Thymus (tissue), 11 donors: ENCODE results near the gene KCNQ1. TPM values are rescaled to one million over a fixed set of nuclear protein-coding genes. Genes with fewer than 3 reads are reported as not detected.

ENCODE experiments used
- DNase-seq, 9 donors: peaks; one replicate each; pipeline ENCODE4 v3.0.0-alpha.2; 2013; ENCODE audit warnings: low spot score in 9 of 9, low read depth in 6 of 9, missing footprints in 1 of 9
- H3K27ac ChIP-seq, 2 donors: one replicate each; pipeline ENCODE4 v1.5.1; 2013; ENCODE audit warnings: control low read depth in 1 of 2, low read depth in 1 of 2, low read length in 1 of 2, mild to moderate bottlenecking in 1 of 2, moderate library complexity in 1 of 2
- H3K27me3 ChIP-seq, 2 donors: one replicate each; pipeline ENCODE4 v1.5.1; 2013; ENCODE audit warnings: low read length in 1 of 2; ENCODE audit not compliant: control insufficient read depth in 2 of 2, insufficient read depth in 1 of 2
- H3K36me3 ChIP-seq, 2 donors: one replicate each; pipeline ENCODE4 v1.5.1; 2013; ENCODE audit warnings: low read length in 1 of 2, mild to moderate bottlenecking in 1 of 2, moderate library complexity in 1 of 2; ENCODE audit not compliant: control insufficient read depth in 2 of 2, insufficient read depth in 2 of 2
- H3K4me1 ChIP-seq, 2 donors: one replicate each; pipeline ENCODE4 v1.5.1; 2013; ENCODE audit warnings: low read length in 2 of 2; ENCODE audit not compliant: control insufficient read depth in 2 of 2, insufficient read depth in 2 of 2
- H3K4me3 ChIP-seq, 2 donors: one replicate each; pipeline ENCODE4 v1.5.1; 2013; ENCODE audit warnings: low read length in 2 of 2, control low read depth in 1 of 2, mild to moderate bottlenecking in 1 of 2
- H3K9me3 ChIP-seq, 2 donors: one replicate each; pipeline ENCODE4 v1.5.1; 2013; ENCODE audit warnings: low read length in 1 of 2, mild to moderate bottlenecking in 1 of 2; ENCODE audit not compliant: control insufficient read depth in 2 of 2, insufficient read depth in 1 of 2
- WGBS: extraction: QIAGEN DNeasy Blood & Tissue Kit; methylation state at CpG from one replicate; pipeline ENCODE4 v1.1.7; 2013; 5-methylcytosine and 5-hydroxymethylcytosine counted together
- polyA plus RNA-seq: library from polyadenylated mRNA; stranded (reverse); fragments of 200-250 nt; gene quantifications from one replicate; pipeline ENCODE4 v1.2.3, GENCODE V29; 2013
- total RNA-seq: library from RNA; stranded (reverse); fragments of 120-200 nt; gene quantifications from one replicate; pipeline ENCODE4 v1.2.4, GENCODE V29; 2013
- donor health status: healthy.

Gene KCNQ1
- total and polyA plus RNA-seq, 2 donors = 0.94 to 3.7 TPM

DNA sequence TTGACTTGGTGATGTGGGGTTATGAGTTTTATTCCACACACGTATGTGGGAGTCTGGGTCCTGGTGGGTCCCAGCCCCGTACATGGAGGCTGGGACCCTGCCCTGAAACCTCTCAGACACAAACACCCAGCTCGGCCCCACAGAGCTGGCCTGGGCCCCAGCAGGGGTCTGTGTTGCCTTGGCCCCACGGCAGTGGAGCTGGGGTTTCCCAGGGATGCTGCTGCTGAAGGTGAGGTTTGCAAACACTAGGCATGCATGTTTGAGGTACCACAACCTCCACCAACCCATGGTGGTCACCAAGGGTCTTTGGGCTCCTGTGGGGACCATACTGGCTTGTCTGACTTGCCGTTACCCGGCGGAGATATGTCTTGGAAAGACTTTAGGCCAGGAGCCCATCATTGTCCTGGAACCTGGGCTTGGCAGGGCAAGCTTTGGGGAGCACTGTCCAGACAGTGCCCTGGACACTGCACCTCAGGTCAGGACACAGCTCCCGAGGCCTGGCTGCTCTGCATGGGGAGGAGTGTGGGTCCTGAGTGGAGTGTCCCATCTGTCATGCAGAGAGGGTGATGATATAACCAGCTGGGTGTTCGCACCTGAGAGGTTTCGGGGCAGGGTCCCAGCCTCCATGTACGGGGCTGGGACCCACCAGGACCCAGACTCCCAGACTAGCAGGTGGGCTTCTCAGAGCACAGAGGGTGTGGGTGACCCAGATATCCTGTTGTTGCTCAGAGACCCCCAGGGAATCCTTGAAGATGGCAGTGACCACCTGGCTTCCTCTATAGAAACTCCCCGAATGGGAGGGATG is 63.3 kb downstream of the KCNQ1 start:
- Histone ChIP-seq H3K27ac (no peak overlapping the region), H3K27me3 (no peaks in the 10 kb centered on the region), H3K36me3 (no peaks in the 10 kb centered on the region), H3K9me3 (no peaks in the 10 kb centered on the region), H3K4me3 (no peak overlapping the region), H3K4me1 (no peaks in the 10 kb centered on the region)
- 92% methylated on average over 12 of the region's 12 CpGs for WGBS
- DNase-seq = no peak

DNA sequence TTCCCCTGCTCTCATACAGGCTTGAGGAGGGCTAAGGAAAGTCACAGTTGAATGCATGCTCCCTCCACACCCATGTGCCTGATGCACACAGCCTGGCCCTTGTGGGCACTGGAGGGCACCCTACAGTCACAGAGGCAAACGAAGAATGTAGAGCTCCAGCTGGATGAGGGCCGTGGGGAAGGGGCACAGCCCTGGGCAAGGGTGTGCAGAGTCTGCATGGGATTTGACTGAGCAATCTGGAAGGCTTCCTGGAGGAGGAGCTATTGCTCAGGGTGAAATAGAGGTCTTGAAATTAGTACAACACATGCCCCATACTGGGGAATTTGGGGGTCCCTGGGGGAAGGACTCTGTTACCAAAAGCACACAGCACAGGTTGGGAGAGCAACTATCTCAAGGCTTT is 64.0 kb downstream of the KCNQ1 start:
- Histone ChIP-seq H3K27me3 (no peaks in the 10 kb centered on the region), H3K36me3 (no peaks in the 10 kb centered on the region), H3K4me1 (no peaks in the 10 kb centered on the region), H3K27ac (no peak overlapping the region), H3K9me3 (no peaks in the 10 kb centered on the region), H3K4me3 (no peak overlapping the region)
- DNase-seq = no peak
- WGBS = 83% methylated on average over 2 of the region's 2 CpGs

DNA sequence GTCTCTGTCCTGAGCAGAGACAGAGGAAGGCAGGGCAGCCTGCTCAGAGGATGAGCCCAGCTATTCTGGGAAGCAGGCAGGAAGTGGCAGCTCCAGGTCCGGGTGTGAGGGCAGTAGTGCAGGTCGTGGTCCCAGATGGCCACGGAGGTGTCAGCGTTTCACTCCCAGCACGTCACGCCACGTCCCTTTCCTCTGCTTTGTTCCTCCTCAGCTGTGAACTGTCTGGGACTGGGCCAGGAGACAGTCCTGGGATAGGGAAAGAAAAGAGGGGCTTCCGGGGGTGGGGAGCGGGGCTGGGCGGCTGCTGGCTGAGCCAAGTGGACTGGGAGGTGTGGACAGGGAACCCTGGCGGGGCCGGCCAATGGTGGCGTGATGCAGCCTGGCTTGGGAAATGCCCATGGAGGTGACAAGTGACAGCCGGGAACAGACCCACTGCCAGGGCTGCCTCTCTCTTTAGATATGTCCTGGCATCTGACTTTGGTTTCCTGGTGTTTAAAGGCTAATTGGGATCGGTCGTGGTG is 64.7 kb downstream of the KCNQ1 start:
- 76% methylated on average over 16 of the region's 16 CpGs for WGBS
- no peaks in the 10 kb centered on the region for H3K36me3 ChIP-seq
- H3K9me3 ChIP-seq = no peaks in the 10 kb centered on the region
- DNase-seq = no peak
- H3K27ac ChIP-seq = no peak overlapping the region
- H3K4me1 ChIP-seq = no peaks in the 10 kb centered on the region
- no peak overlapping the region for H3K4me3 ChIP-seq
- no peaks in the 10 kb centered on the region for H3K27me3 ChIP-seq

GRCh38 chr11:2510626-2511402 is 66.0 kb downstream of the KCNQ1 start:
- Histone ChIP-seq H3K4me3 (no peak overlapping the region), H3K4me1 (no peaks in the 10 kb centered on the region), H3K36me3 (no peaks in the 10 kb centered on the region), H3K9me3 (no peaks in the 10 kb centered on the region), H3K27me3 (no peaks in the 10 kb centered on the region), H3K27ac (no peak overlapping the region)
- DNase-seq = no peak
- 92% methylated on average over 16 of the region's 16 CpGs for WGBS

GRCh38 chr11:2511421-2512369 is 66.9 kb downstream of the KCNQ1 start:
- Histone ChIP-seq H3K36me3 (no peaks in the 10 kb centered on the region), H3K27ac (no peak overlapping the region), H3K4me1 (no peaks in the 10 kb centered on the region), H3K27me3 (no peaks in the 10 kb centered on the region), H3K9me3 (no peaks in the 10 kb centered on the region), H3K4me3 (no peak overlapping the region)
- DNase-seq = no peak
- WGBS = 77% methylated on average over 27 of the region's 27 CpGs

GRCh38 chr11:2512431-2513407 is 67.9 kb downstream of the KCNQ1 start:
- no peaks in the 10 kb centered on the region for H3K27me3 ChIP-seq
- no peak for DNase-seq
- no peaks in the 10 kb centered on the region for H3K9me3 ChIP-seq
- no peaks in the 10 kb centered on the region for H3K36me3 ChIP-seq
- no peak overlapping the region for H3K27ac ChIP-seq
- no peaks in the 10 kb centered on the region for H3K4me1 ChIP-seq
- H3K4me3 ChIP-seq = no peak overlapping the region
- WGBS = 96% methylated on average over 21 of the region's 21 CpGs

DNA sequence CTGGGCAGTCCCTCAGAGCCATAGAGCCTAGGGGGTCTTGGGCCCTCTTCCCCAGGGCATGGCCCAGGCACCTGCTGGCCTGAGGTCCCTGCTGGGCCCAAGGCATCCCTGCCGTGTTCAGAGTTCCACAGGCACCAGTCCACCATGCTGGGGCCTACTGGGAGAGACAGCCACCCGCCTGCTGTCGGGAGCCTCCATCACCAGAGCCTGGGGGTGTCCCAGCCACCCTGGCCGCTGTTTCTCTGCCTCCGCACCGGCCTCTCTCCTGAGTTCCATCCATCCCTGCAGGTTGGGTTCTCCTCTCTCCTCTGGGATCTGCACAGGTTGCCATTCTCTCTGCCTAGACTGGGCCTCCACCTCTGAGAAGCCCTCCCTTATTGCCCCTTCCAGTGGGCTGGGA is 68.6 kb downstream of the KCNQ1 start:
- H3K36me3 ChIP-seq = no peaks in the 10 kb centered on the region
- no peaks in the 10 kb centered on the region for H3K9me3 ChIP-seq
- H3K4me3 ChIP-seq = no peak overlapping the region
- H3K27ac ChIP-seq = no peak overlapping the region
- DNase-seq = no peak
- no peaks in the 10 kb centered on the region for H3K27me3 ChIP-seq
- no peaks in the 10 kb centered on the region for H3K4me1 ChIP-seq
- 97% methylated on average over 6 of the region's 6 CpGs for WGBS
